Suprapubic skin (tissue), 4 donors: ENCODE measurements around the gene BMP8B.

Experiments
- CTCF ChIP-seq, 2 donors: fragments of 200-600 bp in 1 of 2; fragments of 450-650 bp in 1 of 2; sonication (generic) in 1 of 2; IDR thresholded peaks; one replicate each; pipeline ENCODE4 v1.5.1; 2016 to 2019; ENCODE audit warnings: antibody characterized with exemption in 2 of 2, mild to moderate bottlenecking in 1 of 2, moderate library complexity in 1 of 2
- EP300 ChIP-seq: sonication (generic); formaldehyde crosslinking; IDR thresholded peaks from one replicate; pipeline ENCODE4 v1.6.1; 2017; ENCODE audit warnings: antibody characterized with exemption
- POLR2A ChIP-seq, 2 donors: fragments of 450-650 bp; IDR thresholded peaks; one replicate each; pipeline ENCODE4 v1.6.1; 2017; ENCODE audit warnings: antibody characterized with exemption in 2 of 2, mild to moderate bottlenecking in 2 of 2, moderate library complexity in 2 of 2
- POLR2AphosphoS5 ChIP-seq, 3 donors: sonication (generic); formaldehyde crosslinking; IDR thresholded peaks; one replicate each; pipeline ENCODE4 v1.6.1; 2017; ENCODE audit warnings: antibody characterized with exemption in 3 of 3

DNA sequence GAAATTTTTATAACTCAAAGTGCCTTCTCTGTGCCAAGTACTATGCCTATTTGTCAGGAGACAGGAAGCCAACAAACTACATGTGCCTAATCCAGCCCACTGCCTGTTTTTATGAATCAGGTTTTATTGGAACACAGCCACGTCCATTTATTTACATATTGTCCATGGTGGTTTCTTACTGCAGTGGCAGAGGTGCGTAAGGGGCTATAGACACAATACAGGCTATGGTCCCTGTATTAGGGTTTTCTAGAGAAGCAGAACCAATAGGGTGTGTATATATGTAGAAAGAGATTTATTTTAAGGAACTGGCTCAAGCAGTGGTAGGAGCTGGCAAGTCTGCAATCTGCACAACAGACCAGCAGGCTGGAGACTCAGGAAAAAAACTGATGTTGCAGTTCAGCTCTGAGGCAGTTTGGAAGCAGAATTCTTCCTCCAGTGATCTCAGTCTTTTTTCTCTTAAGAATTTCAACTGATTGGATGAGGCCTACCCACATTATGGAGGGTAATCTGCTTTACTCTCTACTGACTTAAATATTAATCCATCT is 34.6 kb downstream of the BMP8B start:
- TF ChIP-seq CTCF (IDR thresholded peaks at IDR 0.05) (no peak), POLR2A (IDR thresholded peaks at IDR 0.05) (no peak), POLR2AphosphoS5 (IDR thresholded peaks at IDR 0.05) (no peak), EP300 (no peak)
